GM12892 (cell line): ENCODE data around the gene MINDY4.

Experiments
- DNase-seq: peaks from one replicate; pipeline ENCODE4 v3.0.0; 2011; ENCODE audit not compliant: insufficient read length
- FAIRE-seq: peaks from 2 replicates; lab custom pipeline; 2011; peaks lifted over from hg19 to GRCh38; lab: Jason Lieb, UNC
- POLR2A ChIP-seq: IDR thresholded peaks from 2 replicates; pipeline ENCODE4 v1.6.1; 2011; ENCODE audit warnings: low read depth, low read length, control low read depth
- POLR2AphosphoS5 ChIP-seq: IDR thresholded peaks from 2 replicates; pipeline ENCODE4 v1.6.1; 2011; ENCODE audit warnings: low read depth, low read length, control low read depth
- TAF1 ChIP-seq: IDR thresholded peaks from 2 replicates; pipeline ENCODE4 v1.6.1; 2011; ENCODE audit warnings: low read depth, mild to moderate bottlenecking, control low read depth, low read length, borderline replicate concordance

Gene MINDY4

GRCh38 chr7:30845426-30846135 lies 74.4 kb downstream of the MINDY4 start:
- no peak for DNase-seq
- TF ChIP-seq TAF1 (no peak), POLR2AphosphoS5 (no peak), POLR2A (no peak)
- FAIRE-seq = no peak

GRCh38 chr7:30846378-30846777 lies 75.2 kb downstream of the MINDY4 start:
- DNase-seq (no peak), FAIRE-seq (no peak)
- TF ChIP-seq POLR2AphosphoS5 (no peak), POLR2A (no peak), TAF1 (no peak)

GRCh38 chr7:30848121-30848855 lies 77.1 kb downstream of the MINDY4 start:
- TF ChIP-seq POLR2AphosphoS5 = no peak
- no peak for TF ChIP-seq TAF1
- TF ChIP-seq POLR2A = no peak
- FAIRE-seq (no peak), DNase-seq (no peak)

GRCh38 chr7:30849565-30849964 lies 78.3 kb downstream of the MINDY4 start:
- DNase-seq = no peak
- no peak for TF ChIP-seq POLR2A
- no peak for TF ChIP-seq TAF1
- TF ChIP-seq POLR2AphosphoS5 = no peak
- FAIRE-seq = no peak

GRCh38 chr7:30850426-30850825 lies 79.2 kb downstream of the MINDY4 start:
- no peak for DNase-seq
- no peak for FAIRE-seq
- no peak for TF ChIP-seq POLR2AphosphoS5

- FAIRE-seq (no peak), DNase-seq (no peak)
- TF ChIP-seq POLR2AphosphoS5 (no peak), TAF1 (no peak), POLR2A (no peak)
Observed at GRCh38 chr7:30851651-30852307, 80.6 kb downstream of the MINDY4 start.

GRCh38 chr7:30852308-30852684 lies 81.1 kb downstream of the MINDY4 start:
- no peak for TF ChIP-seq TAF1
- no peak for TF ChIP-seq POLR2AphosphoS5
- no peak for TF ChIP-seq POLR2A
- DNase-seq (no peak), FAIRE-seq (no peak)

- no peak for DNase-seq
- TF ChIP-seq TAF1 (no peak), POLR2A (no peak)
- FAIRE-seq = no peak
Observed at GRCh38 chr7:30852744-30853288, 81.6 kb downstream of the MINDY4 start.

GRCh38 chr7:30853576-30853975 lies 82.4 kb downstream of the MINDY4 start:
- TF ChIP-seq POLR2A = no peak
- no peak for TF ChIP-seq POLR2AphosphoS5
- no peak for TF ChIP-seq TAF1
- FAIRE-seq (no peak), DNase-seq (no peak)

- no peak for DNase-seq
- FAIRE-seq = no peak
- no peak for TF ChIP-seq POLR2A
- TF ChIP-seq POLR2AphosphoS5 = no peak
- TF ChIP-seq TAF1 = no peak
Observed at GRCh38 chr7:30855936-30856335, 84.7 kb downstream of the MINDY4 start.

GRCh38 chr7:30858576-30858975 lies 87.4 kb downstream of the MINDY4 start:
- TF ChIP-seq POLR2A = no peak
- no peak for TF ChIP-seq TAF1
- TF ChIP-seq POLR2AphosphoS5 = no peak
- DNase-seq = no peak
- no peak for FAIRE-seq
